CD4-positive, alpha-beta T cell treated with Interleukin-15 for 4 hours (primary cell): ENCODE data around the gene NEXN.

ENCODE experiments used
- DNase-seq: peaks from one replicate; pipeline ENCODE4 v3.0.0-alpha.2; 2020; ENCODE audit warnings: low spot score

The NEXN gene

DNA sequence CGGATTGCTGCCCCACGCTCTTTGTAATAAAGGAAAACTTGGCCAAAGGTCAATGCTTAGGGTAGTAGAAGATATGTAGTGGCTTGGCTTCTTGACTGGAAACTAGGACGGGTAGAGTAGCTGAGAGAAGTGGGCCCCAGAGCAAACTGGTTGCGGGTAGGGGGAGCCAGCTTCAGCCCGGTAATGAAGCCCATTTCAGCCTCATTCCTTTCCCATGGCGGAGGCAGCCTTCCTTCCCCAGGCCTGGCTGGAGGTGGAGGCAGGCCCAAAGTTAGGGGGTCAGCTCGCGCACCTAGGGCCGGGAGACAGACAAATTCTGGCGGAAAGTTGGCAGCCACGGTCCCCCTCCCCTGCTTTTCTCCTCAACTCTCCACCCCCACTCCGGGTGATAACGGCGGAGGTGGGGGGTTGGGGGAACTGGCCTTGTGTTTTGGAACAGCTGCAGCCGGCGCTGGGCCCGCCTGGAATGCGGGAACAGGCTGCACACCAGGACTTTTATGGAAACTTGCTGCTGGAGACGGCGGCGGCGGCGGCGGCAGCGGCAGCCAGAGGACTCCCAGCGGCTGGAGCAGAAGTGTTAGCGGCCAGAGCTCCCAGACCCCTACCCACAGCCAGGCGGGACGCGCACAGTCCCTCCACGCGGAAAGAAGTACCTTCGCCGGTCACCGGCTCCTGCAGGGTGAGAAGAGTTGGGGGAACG, at the start of gene NEXN:
TSS of gene NEXN (plus strand) at position 544 of the 700 bp plus-strand sequence. CDS start 27,483 bp downstream, outside the sequence.
- DNase-seq, result no peak

DNA sequence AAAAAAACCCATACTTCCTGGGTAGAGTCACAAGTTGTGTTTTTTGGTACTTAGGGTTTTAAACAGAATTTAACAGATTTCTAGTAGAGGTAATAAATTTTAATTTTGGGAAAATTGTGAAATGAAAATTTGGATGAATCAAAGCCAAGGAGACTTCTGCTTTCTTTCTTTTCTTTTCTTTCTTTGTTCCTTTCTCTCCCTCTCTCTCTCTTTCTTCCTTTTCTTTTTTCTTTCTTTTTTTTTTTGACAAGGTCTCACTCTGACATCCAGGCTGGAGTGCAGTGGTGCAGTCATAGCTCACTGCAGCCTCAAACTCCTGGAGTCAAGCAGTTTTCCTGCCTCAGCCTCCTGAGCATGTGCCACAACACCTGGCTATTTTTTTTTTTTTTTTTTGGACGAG, 46.9 kb upstream of the NEXN start:
- no peak for DNase-seq

DNA sequence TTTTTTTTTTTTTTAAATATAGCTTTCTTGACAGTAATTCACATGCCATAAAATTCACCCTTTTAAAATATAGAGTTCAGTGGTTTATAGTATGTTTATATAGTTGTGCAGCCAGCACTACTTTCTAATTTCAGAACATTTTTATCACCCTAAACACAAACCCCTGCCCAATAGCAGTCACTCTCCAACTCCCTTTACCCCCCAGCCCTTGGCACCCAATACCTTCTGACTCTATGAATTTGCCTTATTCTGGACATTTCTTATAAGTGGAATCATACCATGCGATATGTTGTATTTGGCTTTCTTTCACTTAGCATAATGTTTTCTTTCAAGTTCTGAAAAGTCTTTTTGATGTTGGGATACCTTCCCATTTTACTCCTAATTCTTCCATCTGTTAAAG, 42.5 kb upstream of the NEXN start:
- DNase-seq, result no peak

DNA sequence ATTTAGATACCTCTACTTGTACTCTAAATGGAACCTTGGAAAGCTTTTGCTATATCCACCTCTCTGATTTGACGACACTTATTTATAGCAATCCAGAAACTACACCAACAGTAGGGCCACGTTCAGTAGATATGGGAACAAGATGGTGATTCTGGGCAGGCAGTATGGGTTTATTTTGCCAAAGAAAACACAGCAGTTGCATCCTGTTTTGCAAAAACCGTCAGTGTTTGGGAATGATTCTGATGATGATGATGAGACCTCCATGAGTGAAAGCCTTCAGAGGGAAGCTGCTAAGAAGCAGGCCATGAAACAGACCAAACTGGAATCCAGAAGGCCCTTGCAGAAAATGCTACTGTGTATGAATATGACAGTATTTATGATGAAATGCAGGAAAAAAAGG, 41.5 kb upstream of the NEXN start:
- DNase-seq, result no peak

DNA sequence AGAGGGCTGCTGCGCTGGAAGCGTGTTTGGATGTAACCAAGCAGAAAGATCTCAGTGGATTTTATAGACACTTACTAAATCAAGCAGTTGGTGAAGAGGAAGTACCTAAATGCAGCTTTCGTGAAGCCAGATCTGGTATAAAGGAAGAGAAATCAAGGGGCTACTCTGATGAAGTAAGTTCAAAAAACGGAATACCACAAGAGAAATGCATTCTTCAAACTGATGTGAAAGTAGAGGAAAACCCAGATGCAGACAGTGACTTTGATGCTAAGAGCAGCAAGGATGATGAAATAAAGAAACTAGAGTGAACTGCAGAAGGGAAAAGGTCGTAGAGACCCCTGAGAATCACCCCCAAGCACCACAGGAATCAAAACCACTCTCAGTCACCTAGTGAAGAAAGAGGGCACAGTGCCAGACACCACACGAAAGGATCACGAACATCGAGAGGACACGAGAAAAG, 40.8 kb upstream of the NEXN start:
- no peak for DNase-seq

DNA sequence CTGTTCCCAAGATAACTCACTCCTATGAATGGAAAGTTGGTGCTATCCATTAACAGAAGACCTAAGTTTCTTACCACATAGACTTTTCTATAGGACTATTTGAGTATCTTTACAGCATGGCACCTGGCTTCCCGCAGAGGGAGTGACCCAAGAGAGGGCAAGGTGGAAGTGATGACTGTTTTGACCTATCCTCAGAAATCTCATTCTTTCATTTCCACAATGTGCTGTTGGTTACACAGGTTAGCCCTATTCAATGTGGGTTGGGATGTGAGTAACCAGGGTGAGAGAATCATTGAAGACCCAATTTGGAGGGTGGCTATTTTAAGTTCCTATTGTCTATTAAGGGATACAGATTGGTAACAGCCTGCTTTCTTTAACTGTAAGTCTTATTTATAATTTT, 38.3 kb upstream of the NEXN start:
- no peak for DNase-seq

DNA sequence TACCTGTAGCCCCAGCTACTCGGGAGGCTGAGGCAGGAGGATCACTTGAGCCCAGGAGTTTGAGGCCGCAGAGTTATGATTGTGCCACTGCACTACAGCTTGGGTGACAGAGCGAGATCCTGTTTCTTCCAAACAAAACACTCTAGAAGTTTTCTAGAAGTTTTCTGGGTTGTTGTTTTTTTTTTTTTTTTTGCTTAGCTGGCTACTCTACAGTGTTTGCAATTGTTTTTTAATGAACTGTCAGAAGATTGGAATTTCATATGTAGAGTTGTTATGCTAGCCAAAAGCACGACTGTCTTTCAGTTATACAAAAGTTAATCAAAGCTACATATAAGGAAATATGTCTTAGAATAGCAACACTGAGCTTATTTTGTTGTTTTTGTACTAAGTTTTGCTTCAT, 30.9 kb upstream of the NEXN start:
- DNase-seq, result no peak

- no peak for DNase-seq
Observed at GRCh38 chr1:77858725-77859124, 29.7 kb upstream of the NEXN start.

DNA sequence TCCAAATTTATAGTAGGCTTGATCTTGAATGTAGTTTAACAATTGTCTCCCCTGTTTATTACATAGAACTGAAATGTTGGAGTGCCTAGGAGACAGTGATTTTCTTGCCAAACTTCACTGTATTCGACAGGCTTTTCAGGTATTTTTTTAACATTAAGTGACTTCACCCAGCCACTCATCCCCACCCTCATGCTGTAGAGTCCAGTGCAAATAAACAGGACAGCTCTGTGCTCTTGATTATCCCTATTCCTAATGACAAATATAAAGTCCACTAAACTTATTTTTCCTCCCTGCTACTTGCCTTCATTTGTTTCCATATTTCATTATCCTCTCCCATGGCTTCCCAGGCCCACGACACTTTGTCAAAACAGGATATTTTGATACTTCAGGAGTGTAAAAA, 29.2 kb upstream of the NEXN start:
- no peak for DNase-seq

- no peak for DNase-seq
Observed at GRCh38 chr1:77866296-77866695, 22.1 kb upstream of the NEXN start.

DNA sequence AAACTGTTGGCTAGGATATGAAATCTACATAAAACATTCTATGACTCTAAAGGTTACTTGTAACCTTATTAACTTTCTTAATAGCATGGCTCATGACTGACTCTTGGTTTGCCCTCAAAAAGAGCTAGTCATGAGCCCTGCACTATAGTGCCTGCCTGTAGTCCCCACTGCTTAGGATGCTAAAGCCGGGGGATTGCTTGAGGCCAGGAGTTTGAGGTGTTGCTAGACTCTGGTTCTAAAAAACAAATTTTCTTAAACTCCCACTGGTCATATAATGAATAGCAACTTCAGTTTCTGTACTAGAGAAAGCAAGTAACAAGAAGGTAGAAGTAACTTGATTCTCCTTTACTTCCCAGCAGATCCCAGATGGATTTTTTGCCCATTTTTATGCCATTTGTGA, 15.8 kb upstream of the NEXN start:
- no peak for DNase-seq

- DNase-seq, result no peak
Observed at GRCh38 chr1:77873461-77873860, 15.0 kb upstream of the NEXN start.

DNA sequence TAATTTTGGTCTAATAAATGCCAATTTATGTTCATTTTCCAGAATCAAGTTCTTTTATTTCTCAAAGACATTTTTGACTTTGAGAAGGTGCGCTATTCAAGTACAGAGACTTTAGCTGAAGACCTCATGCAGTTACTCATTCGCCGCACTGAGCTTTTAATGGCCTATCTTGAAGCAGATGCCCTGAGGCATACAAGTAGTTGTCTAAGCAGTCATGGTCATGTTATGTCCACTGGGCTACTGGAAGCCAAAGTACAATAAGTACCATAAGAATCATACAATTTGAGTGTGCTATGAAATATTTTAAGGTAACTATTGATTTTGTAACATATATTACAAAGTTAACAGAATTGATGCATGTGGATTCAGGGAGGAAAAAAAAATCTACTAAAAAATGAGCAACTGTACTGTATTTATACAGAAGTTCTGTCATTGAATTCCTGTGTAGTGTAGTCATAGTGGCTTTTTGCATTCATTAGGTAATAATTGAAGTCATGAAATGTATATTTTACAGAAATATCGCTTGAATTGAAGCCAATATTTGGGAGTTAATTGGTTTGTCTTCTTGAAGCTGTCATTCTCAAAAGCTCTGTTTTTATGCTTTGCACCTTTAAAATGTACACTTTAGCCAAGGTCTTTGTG, 13.5 kb upstream of the NEXN start:
- DNase-seq, result no peak

DNA sequence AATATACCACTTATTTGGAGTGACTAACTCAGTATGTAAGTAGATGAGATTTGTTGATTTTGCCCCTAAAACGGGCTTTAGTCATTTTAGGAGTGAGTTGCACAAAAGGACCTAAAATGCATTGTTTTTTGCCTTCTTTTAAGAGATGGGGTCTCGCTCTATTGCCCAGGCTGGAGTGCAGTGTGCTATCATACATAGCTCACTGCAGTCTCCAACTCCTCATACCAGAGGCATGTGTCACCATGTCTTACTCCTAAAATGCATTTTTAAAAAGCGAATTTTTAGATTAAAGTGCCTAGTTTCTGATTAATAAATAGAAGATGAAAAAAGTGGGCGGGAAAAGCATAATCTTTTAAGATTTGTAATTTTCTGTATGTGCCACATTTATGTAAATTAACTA, 11.5 kb upstream of the NEXN start:
- no peak for DNase-seq

DNA sequence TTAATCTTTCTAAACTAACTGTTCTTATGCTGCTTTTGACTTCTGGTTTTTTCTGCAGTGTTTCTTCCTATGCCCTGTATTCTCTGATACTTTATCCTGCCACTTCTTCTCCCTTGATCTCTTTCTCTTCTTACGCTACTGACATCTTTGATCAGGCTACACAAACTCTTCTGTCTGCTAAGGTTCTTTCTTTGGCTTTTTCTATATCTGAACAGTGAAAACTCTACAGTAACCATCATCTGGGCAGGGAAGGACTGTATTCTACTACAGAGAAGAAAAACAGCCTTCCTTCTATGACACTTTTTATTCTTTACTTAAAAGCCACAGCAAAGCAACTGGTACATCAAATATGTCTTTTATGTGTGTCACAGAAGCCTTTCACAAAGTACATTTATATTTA, 7.4 kb upstream of the NEXN start:
- no peak for DNase-seq

- DNase-seq, result no peak
Observed at GRCh38 chr1:77882411-77882810, 6.0 kb upstream of the NEXN start.

GRCh38 chr1:77888781-77889642, 588 bp downstream of the NEXN start:
- no peak for DNase-seq

DNA sequence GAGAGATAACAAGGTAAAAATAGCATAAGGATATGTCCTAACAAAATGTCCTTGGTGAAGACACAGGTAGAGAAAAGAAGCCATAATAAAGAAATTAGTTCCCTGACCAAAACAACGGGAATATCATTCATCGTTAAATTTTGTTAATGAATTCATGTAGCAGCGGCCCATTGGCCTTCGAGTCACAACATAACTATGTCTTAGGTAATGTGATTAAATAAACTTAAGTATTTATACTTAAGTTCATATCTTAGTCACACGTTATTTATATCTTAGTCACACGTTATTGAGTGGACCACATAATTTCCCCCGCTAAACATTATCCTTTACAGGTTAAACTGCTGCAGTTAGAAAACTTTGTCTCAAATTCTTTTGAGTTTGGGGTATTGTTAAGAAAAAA, 1.2 kb downstream of the NEXN start:
- DNase-seq, result no peak

- DNase-seq, result no peak
Observed at GRCh38 chr1:77891200-77891599, 2.8 kb downstream of the NEXN start.

- no peak for DNase-seq
Observed at GRCh38 chr1:77899647-77900320, 11.4 kb downstream of the NEXN start.

- DNase-seq, result no peak
Observed at GRCh38 chr1:77900687-77901293, 12.4 kb downstream of the NEXN start.

DNA sequence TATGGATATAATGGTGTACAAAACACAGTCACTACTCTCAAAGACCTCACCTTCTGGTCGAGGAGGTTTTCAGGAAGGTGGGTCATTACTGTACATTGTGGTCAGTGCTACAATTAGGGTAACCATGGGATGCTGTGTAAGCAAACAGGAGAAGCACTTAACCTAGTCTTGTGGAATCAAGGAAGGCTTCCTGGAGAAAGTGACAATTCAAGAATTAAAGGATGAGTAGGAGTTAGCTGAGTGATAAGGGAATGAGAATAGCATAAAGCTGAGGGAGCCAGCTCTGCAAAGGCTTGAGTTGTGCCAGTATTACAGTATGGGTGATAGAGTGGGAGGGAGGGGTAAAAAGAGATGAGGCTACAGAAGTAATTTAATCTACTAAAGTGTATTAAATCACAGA, 17.2 kb downstream of the NEXN start:
- no peak for DNase-seq
